Common myeloid progenitor, CD34-positive (primary cell): Measurements from ENCODE around the gene DHCR24.

ENCODE experiments used
- CTCF ChIA-PET: fragments of 350-600 bp; sonication (Branson Sonifier 250); formaldehyde crosslinking; loops from one replicate; lab custom pipeline; 2021; ENCODE audit warnings: antibody characterized with exemption; lab: Charles Lee
- POLR2A ChIA-PET: fragments of 350-600 bp; sonication (Branson Sonifier 250); formaldehyde crosslinking; loops from one replicate; lab custom pipeline; 2021; ENCODE audit warnings: antibody characterized with exemption; lab: Charles Lee
- DNase-seq, 3 donors: peaks; one replicate each; pipeline versions ENCODE4 v3.0.0 to v3.0.0-alpha.2; 2013
- H3K27ac ChIP-seq, 2 experiments: 1 replicate in 1 of 2; 2 replicates in 1 of 2; pipeline ENCODE4 v1.7.0; 2013; ENCODE audit warnings: inconsistent platforms in 2 of 2, low read length in 2 of 2, mild to moderate bottlenecking in 2 of 2, low read depth in 1 of 2, moderate library complexity in 1 of 2; ENCODE audit not compliant: severe bottlenecking in 2 of 2, insufficient read depth in 1 of 2, poor library complexity in 1 of 2
- H3K27me3 ChIP-seq, 5 experiments: replicated peaks in 2 of 5; 1 replicate in 3 of 5; 2 replicates in 2 of 5; pipeline versions ENCODE4 v1.6.1 to v1.7.0; 2013; ENCODE audit warnings: low read length in 4 of 5, mild to moderate bottlenecking in 2 of 5, moderate library complexity in 2 of 5, inconsistent platforms in 1 of 5; ENCODE audit not compliant: insufficient read depth in 5 of 5, control insufficient read depth in 4 of 5
- H3K36me3 ChIP-seq, 4 experiments: 1 replicate in 2 of 4; 2 replicates in 2 of 4; pipeline versions ENCODE4 v1.6.1 to v1.7.0; 2013; ENCODE audit warnings: low read length in 3 of 4, control low read depth in 1 of 4, mild to moderate bottlenecking in 1 of 4; ENCODE audit not compliant: control insufficient read depth in 4 of 4, insufficient read depth in 4 of 4
- H3K4me1 ChIP-seq, 4 experiments: 1 replicate in 3 of 4; 2 replicates in 1 of 4; pipeline versions ENCODE4 v1.6.1 to v1.7.1; 2013; ENCODE audit warnings: low read length in 3 of 4, mild to moderate bottlenecking in 3 of 4, control low read depth in 1 of 4, inconsistent platforms in 1 of 4, moderate library complexity in 1 of 4; ENCODE audit not compliant: control insufficient read depth in 4 of 4, insufficient read depth in 4 of 4; ENCODE audit errors: control extremely low read depth in 1 of 4
- H3K4me3 ChIP-seq, 7 experiments: 1 replicate in 4 of 7; 2 replicates in 3 of 7; pipeline versions ENCODE4 v1.5.1 to v1.7.0; 2013; ENCODE audit warnings: mild to moderate bottlenecking in 7 of 7, low read length in 6 of 7, moderate library complexity in 6 of 7, inconsistent platforms in 2 of 7, low read depth in 2 of 7, control low read depth in 1 of 7; ENCODE audit not compliant: insufficient read depth in 4 of 7, control insufficient read depth in 1 of 7; ENCODE audit errors: extremely low read depth in 1 of 7
- H3K9me3 ChIP-seq, 5 experiments: 1 replicate in 4 of 5; 2 replicates in 1 of 5; pipeline versions ENCODE4 v1.6.1 to v1.7.1; 2013; ENCODE audit warnings: low read length in 4 of 5, mild to moderate bottlenecking in 2 of 5, inconsistent platforms in 1 of 5, low read depth in 1 of 5, moderate library complexity in 1 of 5; ENCODE audit not compliant: control insufficient read depth in 4 of 5, insufficient read depth in 2 of 5; ENCODE audit errors: control extremely low read depth in 1 of 5
- WGBS: methylation state at CpG from one replicate; pipeline ENCODE4 v1.1.5; 2013; ENCODE audit not compliant: insufficient coverage; 5-methylcytosine and 5-hydroxymethylcytosine counted together

The DHCR24 gene

GRCh38 chr1:54846301-54846700, 40.7 kb downstream of the DHCR24 start:
- CTCF ChIA-PET, result no interaction called here
- Histone ChIP-seq H3K27ac (no peak overlapping the region), H3K27me3 (no peaks in the 10 kb centered on the region), H3K4me3 (no peak overlapping the region), H3K4me1 (no peaks in the 10 kb centered on the region), H3K36me3 (peaks cover 0 to 58% (median 15%) of the 10 kb centered on the region in 4 experiments), H3K9me3 (no peaks in the 10 kb centered on the region)
- WGBS, result 100% methylated on average over 3 of the region's 3 CpGs
- DNase-seq, result no peak
- POLR2A ChIA-PET, result no interaction called here

GRCh38 chr1:54845772-54846171, 41.2 kb downstream of the DHCR24 start:
- no peaks in the 10 kb centered on the region for H3K4me1 ChIP-seq
- WGBS, result 100% methylated on average over 2 of the region's 5 CpGs
- CTCF ChIA-PET, result no interaction called here

GRCh38 chr1:54844564-54844963, 42.4 kb downstream of the DHCR24 start:
- no peaks in the 10 kb centered on the region for H3K27me3 ChIP-seq
- no peak for DNase-seq
- ChIA-PET POLR2A (no interaction called here), CTCF (interaction anchor here (0.6 kb wide), 1 partner anchor 1359 kb away, joined by 3 read pairs; no protein-coding TSS in a partner anchor)
- H3K4me1 ChIP-seq, result no peaks in the 10 kb centered on the region
- 100% methylated on average over 3 of the region's 3 CpGs for WGBS
- H3K27ac ChIP-seq, result no peak overlapping the region
- peaks cover 0 to 40% (median 7%) of the 10 kb centered on the region in 4 experiments for H3K36me3 ChIP-seq
- no peak overlapping the region for H3K4me3 ChIP-seq
- H3K9me3 ChIP-seq, result no peaks in the 10 kb centered on the region

More at GRCh38 chr1:54845772-54846171, 41.2 kb downstream of the DHCR24 start:
- Histone ChIP-seq H3K36me3 (peaks cover 0 to 52% (median 13%) of the 10 kb centered on the region in 4 experiments), H3K9me3 (no peaks in the 10 kb centered on the region), H3K27ac (no peak overlapping the region), H3K4me3 (no peak overlapping the region), H3K27me3 (no peaks in the 10 kb centered on the region)
- no peak for DNase-seq
- POLR2A ChIA-PET, result no interaction called here

- ChIA-PET POLR2A (no interaction called here), CTCF (no interaction called here)
- Histone ChIP-seq H3K9me3 (no peaks in the 10 kb centered on the region), H3K27ac (no peak overlapping the region), H3K4me3 (no peak overlapping the region), H3K4me1 (no peaks in the 10 kb centered on the region), H3K36me3 (peaks cover 0 to 29% (median 0%) of the 10 kb centered on the region in 4 experiments), H3K27me3 (no peaks in the 10 kb centered on the region)
- 100% methylated on average over 1 of the region's 5 CpGs for WGBS
- DNase-seq, result no peak
Observed at GRCh38 chr1:54843449-54843848, 43.5 kb downstream of the DHCR24 start.

DNA sequence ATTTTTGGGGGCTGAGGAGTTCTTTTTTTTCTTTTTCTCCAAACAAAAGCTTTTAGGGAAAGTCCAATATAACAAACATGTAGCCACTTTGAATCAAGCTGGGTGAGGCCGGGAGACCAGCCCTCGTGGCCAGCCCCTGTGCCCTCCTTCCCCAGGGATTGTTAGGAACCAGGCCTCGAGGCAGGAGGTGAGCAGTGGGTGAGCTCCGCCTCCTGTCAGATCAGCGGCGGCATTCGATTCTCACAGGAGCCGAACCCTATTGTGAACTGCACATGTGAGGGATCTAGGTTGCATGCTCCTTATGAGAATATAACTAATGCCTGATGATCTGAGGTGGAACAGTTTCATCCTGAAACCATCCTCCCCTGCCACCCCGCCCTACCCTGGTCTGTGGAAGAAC, 44.0 kb downstream of the DHCR24 start:
- POLR2A ChIA-PET, result no interaction called here
- DNase-seq, result no peak
- WGBS, result 93% methylated on average over 8 of the region's 9 CpGs
- no peaks in the 10 kb centered on the region for H3K27me3 ChIP-seq
- no peaks in the 10 kb centered on the region for H3K9me3 ChIP-seq
- no peaks in the 10 kb centered on the region for H3K4me1 ChIP-seq
- CTCF ChIA-PET, result no interaction called here
- no peak overlapping the region for H3K27ac ChIP-seq
- H3K4me3 ChIP-seq, result no peak overlapping the region
- H3K36me3 ChIP-seq, result peaks cover 0 to 24% (median 0%) of the 10 kb centered on the region in 4 experiments

GRCh38 chr1:54842206-54842915, 44.6 kb downstream of the DHCR24 start:
- ChIA-PET CTCF (no interaction called here), POLR2A (no interaction called here)
- no peak overlapping the region for H3K4me3 ChIP-seq
- peaks cover 0 to 20% (median 0%) of the 10 kb centered on the region in 4 experiments for H3K36me3 ChIP-seq
- no peak for DNase-seq
- no peak overlapping the region for H3K27ac ChIP-seq
- H3K9me3 ChIP-seq, result no peaks in the 10 kb centered on the region
- no peaks in the 10 kb centered on the region for H3K27me3 ChIP-seq
- 99% methylated on average over 7 of the region's 10 CpGs for WGBS
- H3K4me1 ChIP-seq, result no peaks in the 10 kb centered on the region

GRCh38 chr1:54839824-54840223, 47.2 kb downstream of the DHCR24 start:
- no peak overlapping the region for H3K4me3 ChIP-seq
- CTCF ChIA-PET, result interaction anchor here (1.1 kb wide), 1 partner anchor 9 kb away, joined by 3 read pairs; no protein-coding TSS in a partner anchor
- H3K4me1 ChIP-seq, result no peaks in the 10 kb centered on the region
- no peaks in the 10 kb centered on the region for H3K36me3 ChIP-seq
- WGBS, result 43% methylated on average over 1 of the region's 2 CpGs
- H3K27me3 ChIP-seq, result no peaks in the 10 kb centered on the region
- no peak overlapping the region for H3K27ac ChIP-seq
- no peak for DNase-seq
- H3K9me3 ChIP-seq, result no peaks in the 10 kb centered on the region
- POLR2A ChIA-PET, result no interaction called here
